Activated CD4-positive, alpha-beta T cell treated with anti-CD3 and anti-CD28 coated beads for 36 hours (primary cell): Measurements from ENCODE around the gene SHOX. TPM values are rescaled to one million over a fixed set of nuclear protein-coding genes. Genes with fewer than 3 reads are reported as not detected.

ENCODE experiments used
- ATAC-seq: fragments of 200-7000 bp; cut with Tn5 transposase; one replicate; pipeline ENCODE4 v1.10.0; 2021; ENCODE audit warnings: mild to moderate bottlenecking, moderate library complexity
- CTCF ChIA-PET: fragments of 350-600 bp; sonication (Branson Sonifier 250); formaldehyde crosslinking; loops from one replicate; lab custom pipeline; 2021; ENCODE audit warnings: antibody characterized with exemption; lab: Charles Lee
- POLR2A ChIA-PET: fragments of 350-600 bp; sonication (Branson Sonifier 250); formaldehyde crosslinking; loops from one replicate; lab custom pipeline; 2021; ENCODE audit warnings: antibody characterized with exemption, inconsistent platforms; lab: Charles Lee
- DNase-seq: peaks from one replicate; pipeline ENCODE4 v3.0.0-alpha.2; 2020
- H3K27ac Mint-ChIP-seq: one replicate; pipeline ENCODE4 v1.8.0; 2021; ENCODE audit warnings: mixed read lengths
- H3K27me3 Mint-ChIP-seq: one replicate; pipeline ENCODE4 v1.8.0; 2021; ENCODE audit warnings: mixed read lengths
- H3K36me3 Mint-ChIP-seq: one replicate; pipeline ENCODE4 v1.8.0; 2021; ENCODE audit warnings: low read depth, mixed read lengths
- H3K4me1 Mint-ChIP-seq: one replicate; pipeline ENCODE4 v1.8.0; 2021; ENCODE audit warnings: mixed read lengths
- H3K4me3 Mint-ChIP-seq: one replicate; pipeline ENCODE4 v1.8.0; 2021; ENCODE audit warnings: mild to moderate bottlenecking, moderate library complexity, mixed read lengths
- H3K9me3 Mint-ChIP-seq: one replicate; pipeline ENCODE4 v1.8.0; 2021; ENCODE audit warnings: low read depth, mixed read lengths
- intact Hi-C, 2 experiments: fragments of 100-400 bp; cut with DNase I in 1 of 2; cut with micrococcal nuclease in 1 of 2; formaldehyde crosslinking; loops; one replicate each; pipeline versions ENCODE4 v1.14.2 to v1.15.1; 2022 to 2024; cut with DNase I, micrococcal nuclease
- total RNA-seq, 2 experiments: library from RNA; stranded (reverse); gene quantifications; one replicate each; pipeline ENCODE4 v1.2.3, GENCODE V29; 2021

The SHOX gene
- total RNA-seq, 2 experiments from 2014 or later: not detected

- intact Hi-C loops: no loop called here
- no peak for ATAC-seq
- Mint-ChIP-seq H3K4me3 (no peak overlapping the region), H3K9me3 (peaks cover 14% of the 10 kb centered on the region), H3K27ac (no peak overlapping the region), H3K36me3 (no peaks in the 10 kb centered on the region), H3K27me3 (no peaks in the 10 kb centered on the region), H3K4me1 (no peaks in the 10 kb centered on the region)
- ChIA-PET CTCF (no interaction called here), POLR2A (no interaction called here)
- no peak for DNase-seq
These were observed 52.3 kb downstream of the SHOX start for GRCh38 chrX:682892-683291.

DNA sequence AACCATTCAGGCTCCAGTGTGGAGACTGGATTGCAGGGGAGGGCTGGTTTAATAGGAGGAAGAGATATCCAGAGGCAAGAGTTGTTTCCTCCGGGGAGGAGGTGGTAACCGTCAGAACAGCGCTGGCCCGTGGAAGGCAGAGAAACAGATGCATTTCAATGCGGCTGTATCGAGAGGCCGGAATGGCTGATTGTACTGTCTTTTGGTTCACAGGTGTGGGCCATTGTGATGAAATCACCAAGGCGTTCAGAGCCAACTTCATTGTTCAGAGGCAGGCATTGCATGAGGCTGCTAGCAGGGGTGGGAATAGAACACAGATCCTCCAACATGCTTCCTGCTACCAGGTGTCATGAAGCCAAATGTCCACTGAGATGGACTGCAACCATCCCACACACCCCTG, 53.0 kb downstream of the SHOX start:
- ChIA-PET CTCF (no interaction called here), POLR2A (no interaction called here)
- intact Hi-C loops: no loop called here
- peaks cover 14% of the 10 kb centered on the region for H3K9me3 Mint-ChIP-seq
- H3K36me3 Mint-ChIP-seq: no peaks in the 10 kb centered on the region
- H3K4me3 Mint-ChIP-seq: no peak overlapping the region
- ATAC-seq (no peak), DNase-seq (no peak)
- no peaks in the 10 kb centered on the region for H3K27me3 Mint-ChIP-seq
- no peaks in the 10 kb centered on the region for H3K4me1 Mint-ChIP-seq
- H3K27ac Mint-ChIP-seq: no peak overlapping the region

GRCh38 chrX:685120-686032, 54.8 kb downstream of the SHOX start:
- no peak for ATAC-seq
- Mint-ChIP-seq H3K27me3 (no peaks in the 10 kb centered on the region), H3K36me3 (no peaks in the 10 kb centered on the region), H3K27ac (no peak overlapping the region), H3K4me1 (no peaks in the 10 kb centered on the region), H3K9me3 (peaks cover 4% of the 10 kb centered on the region), H3K4me3 (no peak overlapping the region)
- intact Hi-C loops: no loop called here
- no peak for DNase-seq
- CTCF ChIA-PET: no interaction called here
- POLR2A ChIA-PET: no interaction called here

DNA sequence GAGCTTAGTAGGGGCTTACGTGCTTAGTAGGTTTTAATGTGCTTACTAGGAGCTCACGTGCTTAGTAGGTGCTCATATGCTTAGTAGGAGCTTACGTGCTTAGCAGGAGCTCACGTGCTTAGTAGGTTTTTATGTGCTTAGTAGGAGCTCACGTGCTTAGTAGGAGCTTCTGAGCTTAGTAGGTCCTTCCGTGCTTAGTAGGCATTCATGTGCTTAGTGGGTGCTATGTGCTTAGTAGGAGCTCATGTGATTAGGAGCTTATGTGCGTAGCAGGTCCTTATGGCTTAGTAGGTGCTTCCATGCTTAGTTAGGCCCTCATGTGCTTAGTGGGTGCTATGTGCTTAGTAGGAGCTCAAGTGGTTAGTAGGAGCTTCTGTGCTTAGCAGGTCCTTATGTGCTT, 59.4 kb downstream of the SHOX start:
- Mint-ChIP-seq H3K27me3 (no peaks in the 10 kb centered on the region), H3K4me3 (no peak overlapping the region), H3K36me3 (no peaks in the 10 kb centered on the region), H3K9me3 (peaks cover 9% of the 10 kb centered on the region), H3K27ac (no peak overlapping the region), H3K4me1 (no peaks in the 10 kb centered on the region)
- intact Hi-C loops: no loop called here
- ChIA-PET POLR2A (no interaction called here), CTCF (no interaction called here)
- ATAC-seq (no peak), DNase-seq (no peak)

DNA sequence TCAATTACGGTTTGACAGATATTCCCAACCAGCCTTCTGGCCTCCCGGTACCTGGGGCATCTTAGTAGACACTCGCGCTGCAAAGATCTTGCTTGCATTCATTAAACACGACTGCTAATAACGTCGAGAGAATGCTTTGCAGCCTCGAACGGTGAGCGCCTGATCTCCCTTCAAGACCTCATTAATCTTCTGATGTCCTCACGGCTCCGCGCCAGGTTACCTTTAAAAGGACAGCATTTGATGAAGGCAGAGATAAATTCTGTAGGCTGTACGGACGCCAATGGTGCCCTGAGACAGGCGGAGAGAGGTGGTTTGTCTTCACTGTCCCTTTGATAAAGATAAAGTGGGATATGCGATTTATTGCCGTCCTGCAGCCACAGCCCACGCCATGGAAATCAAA, 64.2 kb downstream of the SHOX start:
- H3K4me1 Mint-ChIP-seq: peaks cover 3% of the 10 kb centered on the region
- peaks cover 6% of the 10 kb centered on the region for H3K27me3 Mint-ChIP-seq
- H3K36me3 Mint-ChIP-seq: peaks cover 2% of the 10 kb centered on the region
- CTCF ChIA-PET: no interaction called here
- intact Hi-C loops: no loop called here
- H3K4me3 Mint-ChIP-seq: no peak overlapping the region
- POLR2A ChIA-PET: no interaction called here
- ATAC-seq (no peak), DNase-seq (no peak)
- peaks cover 19% of the 10 kb centered on the region for H3K9me3 Mint-ChIP-seq
- no peak overlapping the region for H3K27ac Mint-ChIP-seq

DNA sequence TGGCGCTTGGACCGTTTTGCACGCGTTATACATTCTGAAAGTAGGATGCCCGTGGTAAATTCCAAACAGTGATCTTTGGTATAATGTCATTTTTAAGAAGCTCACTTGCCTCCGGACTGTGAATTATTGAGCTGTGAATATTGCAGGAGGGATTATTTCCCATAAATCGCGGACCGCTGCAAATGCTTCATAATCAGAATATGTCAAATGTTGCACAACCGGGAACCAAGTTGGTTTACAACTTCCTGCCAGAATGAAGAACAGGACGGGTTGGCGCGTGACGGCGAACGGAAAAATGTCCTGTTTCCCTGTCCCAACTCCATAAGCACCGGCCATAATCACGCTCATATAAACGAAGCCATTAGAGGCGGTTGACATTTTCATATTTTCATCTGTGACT, 67.6 kb downstream of the SHOX start:
- H3K27ac Mint-ChIP-seq: no peak overlapping the region
- intact Hi-C loops: no loop called here
- no peak overlapping the region for H3K4me3 Mint-ChIP-seq
- no peak for DNase-seq
- no peak for ATAC-seq
- H3K9me3 Mint-ChIP-seq: peaks cover 20% of the 10 kb centered on the region
- POLR2A ChIA-PET: no interaction called here
- peaks cover 2% of the 10 kb centered on the region for H3K36me3 Mint-ChIP-seq
- CTCF ChIA-PET: no interaction called here
- H3K4me1 Mint-ChIP-seq: peaks cover 3% of the 10 kb centered on the region
- peaks cover 9% of the 10 kb centered on the region for H3K27me3 Mint-ChIP-seq

DNA sequence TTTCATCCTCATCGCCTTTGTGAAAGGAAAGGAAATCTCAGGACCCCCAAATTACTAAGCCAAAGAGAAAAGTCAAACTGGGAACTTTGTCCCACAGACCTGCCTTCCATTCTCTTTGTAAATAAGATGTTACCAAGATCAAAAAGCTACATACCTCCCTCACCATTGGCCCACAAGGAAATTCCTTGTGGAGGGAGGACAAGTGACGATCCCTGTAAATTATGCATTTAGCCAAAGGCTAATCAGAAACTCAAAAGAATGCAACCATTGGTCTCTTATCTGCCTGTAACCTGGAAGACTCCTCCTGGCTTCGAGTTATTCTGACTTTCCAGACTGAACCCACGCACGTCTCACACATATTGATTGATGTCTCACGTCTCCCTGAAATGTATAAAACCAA, 70.3 kb downstream of the SHOX start:
- CTCF ChIA-PET: no interaction called here

DNA sequence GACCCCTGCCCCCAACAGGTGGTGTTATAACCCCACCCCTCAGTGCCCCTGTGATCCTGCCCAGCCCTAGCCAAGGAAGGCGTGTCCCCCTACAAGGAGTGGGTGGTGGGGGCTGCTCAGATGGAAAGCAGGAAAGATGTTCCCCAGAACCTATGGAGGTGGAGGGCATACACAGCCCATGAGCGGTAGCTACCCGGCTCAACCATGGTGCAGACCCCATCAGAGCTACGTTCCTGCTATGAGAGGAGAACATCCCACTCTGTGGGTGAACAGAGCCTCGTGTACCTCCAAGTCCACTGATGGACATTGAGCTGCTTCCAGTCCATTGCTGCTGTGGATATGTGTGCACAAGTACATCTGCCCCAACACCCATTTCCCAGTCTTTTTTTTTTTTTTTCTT, 71.1 kb downstream of the SHOX start:
- Mint-ChIP-seq H3K36me3 (no peaks in the 10 kb centered on the region), H3K4me1 (peaks cover 3% of the 10 kb centered on the region), H3K9me3 (peaks cover 16% of the 10 kb centered on the region), H3K27me3 (peaks cover 9% of the 10 kb centered on the region), H3K27ac (no peak overlapping the region), H3K4me3 (no peak overlapping the region)
- no peak for ATAC-seq
- intact Hi-C loops: no loop called here
- CTCF ChIA-PET: no interaction called here
- POLR2A ChIA-PET: no interaction called here
- no peak for DNase-seq

More for the DNA sequence above, 70.3 kb downstream of the SHOX start:
- H3K36me3 Mint-ChIP-seq: no peaks in the 10 kb centered on the region
- H3K4me3 Mint-ChIP-seq: no peak overlapping the region
- peaks cover 3% of the 10 kb centered on the region for H3K4me1 Mint-ChIP-seq
- peaks cover 9% of the 10 kb centered on the region for H3K27me3 Mint-ChIP-seq
- intact Hi-C loops: no loop called here
- POLR2A ChIA-PET: no interaction called here
- no peak for DNase-seq
- no peak overlapping the region for H3K27ac Mint-ChIP-seq
- no peak for ATAC-seq
- H3K9me3 Mint-ChIP-seq: peaks cover 16% of the 10 kb centered on the region

DNA sequence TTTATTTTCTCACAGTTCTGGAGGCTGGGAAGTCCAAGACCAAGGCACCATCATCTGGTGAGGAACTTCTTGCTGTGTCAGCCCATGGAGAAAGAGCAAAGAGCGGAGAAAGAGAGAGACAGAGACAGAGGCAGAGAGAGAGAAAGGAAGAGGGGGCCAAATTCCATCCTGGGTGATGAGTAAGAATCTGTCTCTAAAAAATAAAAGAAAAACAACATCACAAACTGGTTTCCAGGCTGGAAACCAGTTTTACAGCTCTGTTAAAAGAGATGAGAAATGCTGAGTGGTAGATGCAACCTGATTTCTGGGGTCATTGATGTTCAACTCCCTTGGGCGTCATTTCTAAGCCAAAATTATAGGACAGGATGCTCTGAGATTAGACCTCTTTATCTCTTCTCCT, 72.9 kb downstream of the SHOX start:
- H3K36me3 Mint-ChIP-seq: no peaks in the 10 kb centered on the region
- POLR2A ChIA-PET: no interaction called here

DNA sequence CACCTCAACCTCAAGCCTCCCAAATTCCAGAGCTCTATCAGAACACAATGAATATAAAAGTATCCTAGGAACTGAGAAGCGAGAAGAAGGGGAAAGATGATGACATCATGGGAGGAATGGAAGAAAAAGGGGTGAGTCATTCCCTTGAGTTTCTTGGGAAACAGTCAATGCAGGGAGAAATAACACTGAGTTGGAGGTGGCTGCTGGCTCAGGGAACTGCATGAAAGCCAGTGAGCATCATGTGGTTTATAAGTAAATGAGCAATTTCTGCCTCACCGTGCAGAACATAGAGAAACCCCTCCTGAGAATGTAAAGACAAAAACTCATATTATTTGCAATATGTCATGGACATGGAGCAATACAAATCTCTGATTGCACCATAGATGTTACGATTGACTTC, 73.3 kb downstream of the SHOX start:
- Mint-ChIP-seq H3K27me3 (peaks cover 3% of the 10 kb centered on the region), H3K36me3 (no peaks in the 10 kb centered on the region), H3K4me1 (no peaks in the 10 kb centered on the region), H3K9me3 (peaks cover 12% of the 10 kb centered on the region), H3K27ac (no peak overlapping the region), H3K4me3 (no peak overlapping the region)
- CTCF ChIA-PET: no interaction called here
- POLR2A ChIA-PET: no interaction called here
- DNase-seq (no peak), ATAC-seq (no peak)
- intact Hi-C loops: no loop called here

More for the DNA sequence above, 72.9 kb downstream of the SHOX start:
- peaks cover 6% of the 10 kb centered on the region for H3K27me3 Mint-ChIP-seq
- DNase-seq (no peak), ATAC-seq (no peak)
- H3K9me3 Mint-ChIP-seq: peaks cover 12% of the 10 kb centered on the region
- H3K4me1 Mint-ChIP-seq: no peaks in the 10 kb centered on the region
- intact Hi-C loops: no loop called here
- H3K4me3 Mint-ChIP-seq: no peak overlapping the region
- CTCF ChIA-PET: no interaction called here
- no peak overlapping the region for H3K27ac Mint-ChIP-seq
